Caki2 (cell line): ENCODE measurements around the gene TACR2. TPM values are rescaled to one million over a fixed set of nuclear protein-coding genes. Genes with fewer than 3 reads are reported as not detected.

ENCODE experiments used
- DNase-seq: peaks from one replicate; pipeline ENCODE4 v3.0.0-alpha.2; 2015; ENCODE audit warnings: low read depth
- in situ Hi-C: cut with HindIII; loops from 2 replicates; pipeline ENCODE4 v1.10.0; 2016; ENCODE audit warnings: low sequenced_read_pairs, low pct_unique_long_range_greater_than_20kb, mixed read lengths
- total RNA-seq: library from RNA; depleted of rRNA; stranded (reverse); fragments of >200 nt; shearing (Covaris generic); gene quantifications from 2 replicates; pipeline ENCODE4 v1.2.3, GENCODE V29; 2014; ENCODE audit warnings: low replicate concordance

Gene TACR2
- total RNA-seq, 1 experiment from 2014 or later: not detected

GRCh38 chr10:69426376-69426727 is 9.6 kb upstream of the TACR2 start:
- no peak for DNase-seq
- in situ Hi-C loops: no loop called here

GRCh38 chr10:69425511-69426298 is 9.0 kb upstream of the TACR2 start:
- DNase-seq: no peak
- in situ Hi-C loops: no loop called here

GRCh38 chr10:69425041-69425440 is 8.3 kb upstream of the TACR2 start:
- in situ Hi-C loops: no loop called here
- DNase-seq: no peak

GRCh38 chr10:69422676-69423075 is 6.0 kb upstream of the TACR2 start:
- no peak for DNase-seq
- in situ Hi-C loops: no loop called here

- in situ Hi-C loops: no loop called here
These were observed 5.0 kb upstream of the TACR2 start for GRCh38 chr10:69421611-69422308.

GRCh38 chr10:69419744-69420126 is 3.0 kb upstream of the TACR2 start:
- no peak for DNase-seq
- in situ Hi-C loops: no loop called here

More at GRCh38 chr10:69421611-69422308, 5.0 kb upstream of the TACR2 start:
- DNase-seq: no peak

GRCh38 chr10:69419096-69419743 is 2.5 kb upstream of the TACR2 start:
- in situ Hi-C loops: no loop called here
- no peak for DNase-seq

GRCh38 chr10:69418052-69418752 is 1.5 kb upstream of the TACR2 start:
- in situ Hi-C loops: no loop called here
- no peak for DNase-seq

GRCh38 chr10:69417542-69417941 is 824 bp upstream of the TACR2 start:
- in situ Hi-C loops: no loop called here
- no peak for DNase-seq

- in situ Hi-C loops: no loop called here
- DNase-seq: no peak
These were observed 767 bp downstream of the TACR2 start for GRCh38 chr10:69415951-69416350.

- in situ Hi-C loops: no loop called here
- no peak for DNase-seq
These were observed 1.7 kb downstream of the TACR2 start for GRCh38 chr10:69415049-69415448.

GRCh38 chr10:69414036-69415018 is 2.4 kb downstream of the TACR2 start:
- in situ Hi-C loops: no loop called here
- no peak for DNase-seq

- in situ Hi-C loops: no loop called here
- no peak for DNase-seq
These were observed 3.4 kb downstream of the TACR2 start for GRCh38 chr10:69413221-69413865.

- DNase-seq: no peak
- in situ Hi-C loops: no loop called here
These were observed 4.4 kb downstream of the TACR2 start for GRCh38 chr10:69412232-69412790.

- in situ Hi-C loops: no loop called here
These were observed 5.2 kb downstream of the TACR2 start for GRCh38 chr10:69411476-69411875.

GRCh38 chr10:69410487-69410886 is 6.2 kb downstream of the TACR2 start:
- in situ Hi-C loops: no loop called here
- DNase-seq: no peak

More at GRCh38 chr10:69411476-69411875, 5.2 kb downstream of the TACR2 start:
- DNase-seq: no peak

- in situ Hi-C loops: no loop called here
- DNase-seq: no peak
These were observed 6.8 kb downstream of the TACR2 start for GRCh38 chr10:69409968-69410367.
